Liver (tissue), 9 donors: ENCODE data around the gene C10orf67. TPM values are rescaled to one million over a fixed set of nuclear protein-coding genes. Genes with fewer than 3 reads are reported as not detected.

Experiments used
- DNase-seq: peaks from one replicate; pipeline ENCODE4 v3.0.0-alpha.2; 2017; ENCODE audit warnings: low spot score
- H3K27ac ChIP-seq, 2 donors: one replicate each; pipeline ENCODE4 v1.7.0; 2013; ENCODE audit warnings: inconsistent platforms in 2 of 2, low read length in 2 of 2, control low read depth in 1 of 2, low read depth in 1 of 2, mild to moderate bottlenecking in 1 of 2
- H3K27me3 ChIP-seq, 4 donors: one replicate each; pipeline versions ENCODE4 v1.6.1 to v1.7.0; 2013; ENCODE audit warnings: low read length in 3 of 4, inconsistent platforms in 1 of 4, mild to moderate bottlenecking in 1 of 4, moderate library complexity in 1 of 4; ENCODE audit not compliant: control insufficient read depth in 4 of 4, insufficient read depth in 4 of 4
- H3K36me3 ChIP-seq, 4 donors: one replicate each; pipeline versions ENCODE4 v1.6.1 to v1.7.0; 2013; ENCODE audit warnings: low read length in 3 of 4, mild to moderate bottlenecking in 3 of 4, low read depth in 1 of 4, moderate library complexity in 1 of 4; ENCODE audit not compliant: control insufficient read depth in 4 of 4, insufficient read depth in 3 of 4
- H3K4me1 ChIP-seq, 4 donors: one replicate each; pipeline versions ENCODE4 v1.6.1 to v1.7.0; 2013; ENCODE audit warnings: low read length in 3 of 4, mild to moderate bottlenecking in 3 of 4, moderate library complexity in 1 of 4; ENCODE audit not compliant: control insufficient read depth in 4 of 4, insufficient read depth in 4 of 4
- H3K4me3 ChIP-seq, 3 donors: one replicate each; pipeline versions ENCODE4 v1.6.1 to v1.7.0; 2013; ENCODE audit warnings: low read length in 3 of 3, control low read depth in 1 of 3, low read depth in 1 of 3, mild to moderate bottlenecking in 1 of 3
- H3K9ac ChIP-seq, 2 donors: one replicate each; pipeline ENCODE4 v1.7.0; 2013; ENCODE audit warnings: low read length in 2 of 2, mild to moderate bottlenecking in 2 of 2, moderate library complexity in 2 of 2, control low read depth in 1 of 2, low read depth in 1 of 2
- H3K9me3 ChIP-seq, 4 donors: one replicate each; pipeline versions ENCODE4 v1.6.1 to v1.7.0; 2013; ENCODE audit warnings: low read length in 3 of 4; ENCODE audit not compliant: control insufficient read depth in 4 of 4
- EGR1 ChIP-seq, 2 donors: IDR thresholded peaks; 2 replicates each; pipeline ENCODE4 v1.6.1; 2016 to 2018; ENCODE audit warnings: antibody characterized with exemption in 2 of 2, low read depth in 2 of 2
- FOXA1 ChIP-seq: IDR thresholded peaks from 2 replicates; pipeline ENCODE4 v1.6.1; 2016; ENCODE audit warnings: antibody characterized with exemption
- FOXA2 ChIP-seq: IDR thresholded peaks from 2 replicates; pipeline ENCODE4 v1.6.1; 2016; ENCODE audit warnings: antibody characterized with exemption
- GABPA ChIP-seq, 2 donors: IDR thresholded peaks in 1 of 2; conservative IDR thresholded peaks in 1 of 2; 2 replicates each; pipeline ENCODE4 v1.6.1; 2016; ENCODE audit warnings: antibody characterized with exemption in 2 of 2, mild to moderate bottlenecking in 1 of 2, moderate library complexity in 1 of 2
- HNF4A ChIP-seq, 2 donors: conservative IDR thresholded peaks; 2 replicates each; pipeline ENCODE4 v1.6.1; 2016; ENCODE audit warnings: antibody characterized with exemption in 2 of 2, mild to moderate bottlenecking in 2 of 2
- HNF4G ChIP-seq: IDR thresholded peaks from 2 replicates; pipeline ENCODE4 v1.6.1; 2016; ENCODE audit warnings: antibody characterized with exemption
- JUND ChIP-seq, 2 donors: IDR thresholded peaks; 2 replicates each; pipeline ENCODE4 v1.6.1; 2016; ENCODE audit warnings: antibody characterized with exemption in 2 of 2
- NR2F2 ChIP-seq: IDR thresholded peaks from 2 replicates; pipeline ENCODE4 v1.6.1; 2016; ENCODE audit warnings: antibody characterized with exemption
- RXRA ChIP-seq, 2 donors: IDR thresholded peaks; 2 replicates each; pipeline ENCODE4 v1.6.1; 2017 to 2018; ENCODE audit warnings: antibody characterized with exemption in 2 of 2, mild to moderate bottlenecking in 1 of 2
- SP1 ChIP-seq: IDR thresholded peaks from 2 replicates; pipeline ENCODE4 v1.6.1; 2018; ENCODE audit warnings: antibody characterized with exemption, mild to moderate bottlenecking
- TAF1 ChIP-seq: conservative IDR thresholded peaks from 2 replicates; pipeline ENCODE4 v1.6.1; 2016; ENCODE audit warnings: antibody characterized with exemption, mild to moderate bottlenecking
- YY1 ChIP-seq: IDR thresholded peaks from 2 replicates; pipeline ENCODE4 v1.6.1; 2016; ENCODE audit warnings: antibody characterized with exemption, mild to moderate bottlenecking
- WGBS: extraction: QIAGEN DNeasy Blood & Tissue Kit; methylation state at CpG from one replicate; pipeline ENCODE4 v1.1.7; 2013; 5-methylcytosine and 5-hydroxymethylcytosine counted together
- polyA plus RNA-seq, 2 donors: library from polyadenylated mRNA; stranded (reverse) in 1 of 2; unstranded in 1 of 2; fragments of 200-250 nt in 1 of 2; fragments of >200 nt in 1 of 2; fragmentation: Nextera tagmentation in 1 of 2; extraction: Ambion mirVana in 1 of 2; gene quantifications; one replicate each; pipeline versions ENCODE4 v1.2.1 to v1.2.3, GENCODE V29; 2013 to 2015
- total RNA-seq, 2 donors: library from RNA; depleted of rRNA; stranded (reverse); fragments of >200 nt; gene quantifications; one replicate each; pipeline ENCODE4 v1.2.3, GENCODE V29; 2014
- TF ChIP-seq, protein P1 (sequence below): fragments of 150-350 bp; IDR thresholded peaks from 2 replicates; pipeline ENCODE4 v1.5.1; 2017; ENCODE audit warnings: improper control_type of control experiment, low read depth, low read length; ENCODE audit not compliant: missing input control
- TF ChIP-seq, protein P2 (sequence below): IDR thresholded peaks from 2 replicates; pipeline ENCODE4 v1.6.1; 2016; ENCODE audit warnings: antibody characterized with exemption
- TF ChIP-seq, protein P3 (sequence below): IDR thresholded peaks from 2 replicates; pipeline ENCODE4 v1.6.1; 2016; ENCODE audit warnings: antibody characterized with exemption
- TF ChIP-seq, protein P4 (sequence below): IDR thresholded peaks from 2 replicates; pipeline ENCODE4 v1.6.1; 2016; ENCODE audit warnings: antibody characterized with exemption
- TF ChIP-seq, protein P5 (sequence below): IDR thresholded peaks from 2 replicates; pipeline ENCODE4 v1.6.1; 2016; ENCODE audit warnings: antibody characterized with exemption, mild to moderate bottlenecking
- donor health status: healthy.
- donor health status: healthy.
- donor health status: healthy.
- donor health status: healthy.
- donor health status: healthy.

Gene C10orf67
- total and polyA plus RNA-seq, 4 donors = 0.02 TPM; not detected in 3

DNA sequence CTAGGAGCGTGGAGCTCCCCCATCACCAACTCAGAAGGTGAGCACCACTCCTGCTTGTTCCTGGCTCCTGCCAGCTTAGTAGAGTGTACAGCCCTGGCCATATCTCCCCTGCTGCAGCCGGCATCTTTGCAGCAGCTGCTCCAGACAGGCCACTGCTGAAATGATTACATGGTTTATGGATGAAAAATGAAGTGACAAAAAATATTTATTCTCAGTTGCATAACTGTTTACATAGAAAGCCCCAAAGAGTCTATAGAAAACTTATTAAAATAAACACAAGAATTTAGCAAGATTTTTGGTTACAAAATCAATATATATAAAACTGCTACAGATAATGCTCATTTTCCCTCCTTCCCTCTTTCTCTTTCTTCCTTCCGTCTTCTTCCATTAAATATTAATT, 27.2 kb downstream of the C10orf67 start:
- 92% methylated on average over 3 of the region's 3 CpGs for WGBS
- TF ChIP-seq FOXA2 = no peak
- TF ChIP-seq, protein P1, sequence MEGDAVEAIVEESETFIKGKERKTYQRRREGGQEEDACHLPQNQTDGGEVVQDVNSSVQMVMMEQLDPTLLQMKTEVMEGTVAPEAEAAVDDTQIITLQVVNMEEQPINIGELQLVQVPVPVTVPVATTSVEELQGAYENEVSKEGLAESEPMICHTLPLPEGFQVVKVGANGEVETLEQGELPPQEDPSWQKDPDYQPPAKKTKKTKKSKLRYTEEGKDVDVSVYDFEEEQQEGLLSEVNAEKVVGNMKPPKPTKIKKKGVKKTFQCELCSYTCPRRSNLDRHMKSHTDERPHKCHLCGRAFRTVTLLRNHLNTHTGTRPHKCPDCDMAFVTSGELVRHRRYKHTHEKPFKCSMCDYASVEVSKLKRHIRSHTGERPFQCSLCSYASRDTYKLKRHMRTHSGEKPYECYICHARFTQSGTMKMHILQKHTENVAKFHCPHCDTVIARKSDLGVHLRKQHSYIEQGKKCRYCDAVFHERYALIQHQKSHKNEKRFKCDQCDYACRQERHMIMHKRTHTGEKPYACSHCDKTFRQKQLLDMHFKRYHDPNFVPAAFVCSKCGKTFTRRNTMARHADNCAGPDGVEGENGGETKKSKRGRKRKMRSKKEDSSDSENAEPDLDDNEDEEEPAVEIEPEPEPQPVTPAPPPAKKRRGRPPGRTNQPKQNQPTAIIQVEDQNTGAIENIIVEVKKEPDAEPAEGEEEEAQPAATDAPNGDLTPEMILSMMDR = no peak
- Histone ChIP-seq H3K4me3 (no peak overlapping the region), H3K27ac (no peak overlapping the region), H3K36me3 (no peaks in the 10 kb centered on the region), H3K9ac (no peak overlapping the region), H3K4me1 (peaks cover 0 to 8% (median 3%) of the 10 kb centered on the region in 4 donors), H3K27me3 (no peaks in the 10 kb centered on the region), H3K9me3 (no peaks in the 10 kb centered on the region)
- DNase-seq = no peak

DNA sequence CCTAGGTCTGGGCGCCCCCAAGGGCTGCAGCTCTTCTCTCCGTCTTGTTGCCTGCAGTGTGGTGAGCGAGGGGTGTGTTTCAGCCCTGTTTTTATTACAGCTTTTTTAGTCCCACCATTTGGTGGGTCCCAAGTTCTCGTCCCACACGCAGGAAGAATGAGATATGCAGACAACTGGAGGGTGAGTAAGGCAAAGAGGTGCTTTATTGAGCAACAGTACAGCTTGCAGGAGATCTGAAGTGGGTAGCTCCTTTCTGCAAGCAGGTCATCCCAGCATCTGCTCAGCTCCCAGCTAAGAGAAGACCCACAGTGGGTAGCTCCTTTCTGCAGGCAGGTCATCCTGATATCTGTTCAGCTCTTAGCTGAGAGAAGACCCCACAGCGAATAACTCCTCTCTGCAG, 28.2 kb downstream of the C10orf67 start:
- H3K4me3 ChIP-seq = no peak overlapping the region
- TF ChIP-seq, protein P2, sequence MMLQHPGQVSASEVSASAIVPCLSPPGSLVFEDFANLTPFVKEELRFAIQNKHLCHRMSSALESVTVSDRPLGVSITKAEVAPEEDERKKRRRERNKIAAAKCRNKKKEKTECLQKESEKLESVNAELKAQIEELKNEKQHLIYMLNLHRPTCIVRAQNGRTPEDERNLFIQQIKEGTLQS = no peak
- TF ChIP-seq EGR1 (IDR thresholded peaks at IDR 0.05; ENCODE audit: low read depth in 2 of 2) (no peak), NR2F2 (no peak), SP1 (no peak), RXRA (IDR thresholded peaks at IDR 0.05) (no peak), FOXA1 (no peak), HNF4A (conservative IDR thresholded peaks at IDR 0.05) (no peak), YY1 (no peak), HNF4G (no peak), JUND (IDR thresholded peaks at IDR 0.05) (no peak), TAF1 (no peak), GABPA (IDR thresholded peaks at IDR 0.05 in 1 of 2, conservative IDR thresholded peaks at IDR 0.05 in 1 of 2) (no peak)
- TF ChIP-seq, protein P1 = no peak
- TF ChIP-seq, protein P3, sequence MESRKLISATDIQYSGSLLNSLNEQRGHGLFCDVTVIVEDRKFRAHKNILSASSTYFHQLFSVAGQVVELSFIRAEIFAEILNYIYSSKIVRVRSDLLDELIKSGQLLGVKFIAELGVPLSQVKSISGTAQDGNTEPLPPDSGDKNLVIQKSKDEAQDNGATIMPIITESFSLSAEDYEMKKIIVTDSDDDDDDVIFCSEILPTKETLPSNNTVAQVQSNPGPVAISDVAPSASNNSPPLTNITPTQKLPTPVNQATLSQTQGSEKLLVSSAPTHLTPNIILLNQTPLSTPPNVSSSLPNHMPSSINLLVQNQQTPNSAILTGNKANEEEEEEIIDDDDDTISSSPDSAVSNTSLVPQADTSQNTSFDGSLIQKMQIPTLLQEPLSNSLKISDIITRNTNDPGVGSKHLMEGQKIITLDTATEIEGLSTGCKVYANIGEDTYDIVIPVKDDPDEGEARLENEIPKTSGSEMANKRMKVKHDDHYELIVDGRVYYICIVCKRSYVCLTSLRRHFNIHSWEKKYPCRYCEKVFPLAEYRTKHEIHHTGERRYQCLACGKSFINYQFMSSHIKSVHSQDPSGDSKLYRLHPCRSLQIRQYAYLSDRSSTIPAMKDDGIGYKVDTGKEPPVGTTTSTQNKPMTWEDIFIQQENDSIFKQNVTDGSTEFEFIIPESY = no peak
- TF ChIP-seq, protein P4, sequence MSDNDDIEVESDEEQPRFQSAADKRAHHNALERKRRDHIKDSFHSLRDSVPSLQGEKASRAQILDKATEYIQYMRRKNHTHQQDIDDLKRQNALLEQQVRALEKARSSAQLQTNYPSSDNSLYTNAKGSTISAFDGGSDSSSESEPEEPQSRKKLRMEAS = no peak
- TF ChIP-seq, protein P5, sequence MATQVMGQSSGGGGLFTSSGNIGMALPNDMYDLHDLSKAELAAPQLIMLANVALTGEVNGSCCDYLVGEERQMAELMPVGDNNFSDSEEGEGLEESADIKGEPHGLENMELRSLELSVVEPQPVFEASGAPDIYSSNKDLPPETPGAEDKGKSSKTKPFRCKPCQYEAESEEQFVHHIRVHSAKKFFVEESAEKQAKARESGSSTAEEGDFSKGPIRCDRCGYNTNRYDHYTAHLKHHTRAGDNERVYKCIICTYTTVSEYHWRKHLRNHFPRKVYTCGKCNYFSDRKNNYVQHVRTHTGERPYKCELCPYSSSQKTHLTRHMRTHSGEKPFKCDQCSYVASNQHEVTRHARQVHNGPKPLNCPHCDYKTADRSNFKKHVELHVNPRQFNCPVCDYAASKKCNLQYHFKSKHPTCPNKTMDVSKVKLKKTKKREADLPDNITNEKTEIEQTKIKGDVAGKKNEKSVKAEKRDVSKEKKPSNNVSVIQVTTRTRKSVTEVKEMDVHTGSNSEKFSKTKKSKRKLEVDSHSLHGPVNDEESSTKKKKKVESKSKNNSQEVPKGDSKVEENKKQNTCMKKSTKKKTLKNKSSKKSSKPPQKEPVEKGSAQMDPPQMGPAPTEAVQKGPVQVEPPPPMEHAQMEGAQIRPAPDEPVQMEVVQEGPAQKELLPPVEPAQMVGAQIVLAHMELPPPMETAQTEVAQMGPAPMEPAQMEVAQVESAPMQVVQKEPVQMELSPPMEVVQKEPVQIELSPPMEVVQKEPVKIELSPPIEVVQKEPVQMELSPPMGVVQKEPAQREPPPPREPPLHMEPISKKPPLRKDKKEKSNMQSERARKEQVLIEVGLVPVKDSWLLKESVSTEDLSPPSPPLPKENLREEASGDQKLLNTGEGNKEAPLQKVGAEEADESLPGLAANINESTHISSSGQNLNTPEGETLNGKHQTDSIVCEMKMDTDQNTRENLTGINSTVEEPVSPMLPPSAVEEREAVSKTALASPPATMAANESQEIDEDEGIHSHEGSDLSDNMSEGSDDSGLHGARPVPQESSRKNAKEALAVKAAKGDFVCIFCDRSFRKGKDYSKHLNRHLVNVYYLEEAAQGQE = no peak
- H3K4me1 ChIP-seq = peaks cover 0 to 8% (median 3%) of the 10 kb centered on the region in 4 donors
- H3K27ac ChIP-seq = no peak overlapping the region
- no peaks in the 10 kb centered on the region for H3K36me3 ChIP-seq
- H3K9ac ChIP-seq = no peak overlapping the region
- no peaks in the 10 kb centered on the region for H3K9me3 ChIP-seq
- no peaks in the 10 kb centered on the region for H3K27me3 ChIP-seq
- 94% methylated on average over 6 of the region's 6 CpGs for WGBS
- no peak for DNase-seq
